Measurements from ENCODE around the gene TRAM2.
A peak's percentile ranks its signal among the peaks of the same experiment; 100 is the strongest.

The TRAM2 gene

GRCh38 chr6:52544602-52545405 lies 32.1 kb downstream of the TRAM2 start:
- no peak for DNase-seq

DNA sequence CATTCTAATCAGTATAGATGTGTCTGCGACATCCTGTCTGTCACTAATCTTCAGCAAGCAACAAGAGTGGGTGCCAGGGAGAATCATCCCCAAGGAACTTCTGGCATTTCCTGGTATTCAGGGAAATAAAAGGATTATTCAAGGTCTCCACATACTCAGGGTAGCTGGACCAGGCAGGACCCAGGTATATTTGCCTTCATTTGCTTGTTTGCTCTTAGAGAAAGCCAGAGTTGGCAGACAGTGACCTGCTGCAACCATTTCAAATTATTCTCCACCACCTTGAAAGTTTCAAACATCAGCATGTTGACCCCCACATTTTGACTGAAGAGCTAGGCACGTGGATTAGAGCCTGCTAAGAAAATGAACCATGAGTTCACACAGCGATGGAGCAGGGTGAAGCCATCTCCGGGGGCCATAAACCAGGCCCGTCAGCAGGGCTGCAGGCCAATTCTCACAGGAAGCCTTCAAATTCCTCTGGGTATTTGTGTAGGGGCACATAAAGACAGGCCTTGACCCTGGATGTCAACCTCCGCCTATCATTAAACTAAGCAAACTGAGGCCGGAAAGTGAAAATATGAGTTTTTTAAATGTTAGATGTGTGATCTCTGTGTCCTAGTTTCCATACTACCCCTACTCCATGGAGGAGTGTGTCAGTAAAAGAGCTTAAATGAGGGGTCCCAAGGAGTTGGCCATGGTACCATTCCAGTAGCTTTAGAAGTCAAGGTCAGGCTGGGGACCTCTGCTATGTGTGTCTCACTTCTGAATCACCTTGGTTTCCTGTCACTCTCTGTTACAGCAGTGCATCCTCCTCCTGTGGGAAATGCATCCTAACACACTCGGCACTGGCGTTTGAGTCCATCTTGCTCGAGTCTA lies 32.9 kb downstream of the TRAM2 start:
- DNase-seq, result no peak

- DNase-seq, result no peak
Measured at GRCh38 chr6:52543262-52543661, 33.6 kb downstream of the TRAM2 start.

DNA sequence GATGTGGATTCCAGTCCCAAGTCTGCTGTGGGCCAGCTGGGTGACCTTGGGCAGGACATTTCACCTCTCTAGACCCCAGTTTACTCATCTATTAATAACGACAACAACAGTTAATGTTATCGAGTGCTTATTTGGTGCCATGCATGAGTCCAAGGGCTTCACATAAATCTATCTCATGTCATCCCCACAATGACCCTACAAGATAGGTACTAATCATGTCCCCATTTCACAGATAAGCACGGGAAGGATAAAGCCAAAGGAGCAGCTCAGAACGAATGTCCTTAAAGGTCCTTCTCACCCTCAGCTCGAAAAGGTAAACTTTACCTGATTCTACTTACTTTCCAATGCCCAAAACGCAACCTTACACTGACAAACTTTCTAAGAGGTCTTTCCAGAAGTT lies 35.7 kb downstream of the TRAM2 start:
- DNase-seq, result no peak

GRCh38 chr6:52540286-52540902 lies 36.5 kb downstream of the TRAM2 start:
- no peak for DNase-seq

DNA sequence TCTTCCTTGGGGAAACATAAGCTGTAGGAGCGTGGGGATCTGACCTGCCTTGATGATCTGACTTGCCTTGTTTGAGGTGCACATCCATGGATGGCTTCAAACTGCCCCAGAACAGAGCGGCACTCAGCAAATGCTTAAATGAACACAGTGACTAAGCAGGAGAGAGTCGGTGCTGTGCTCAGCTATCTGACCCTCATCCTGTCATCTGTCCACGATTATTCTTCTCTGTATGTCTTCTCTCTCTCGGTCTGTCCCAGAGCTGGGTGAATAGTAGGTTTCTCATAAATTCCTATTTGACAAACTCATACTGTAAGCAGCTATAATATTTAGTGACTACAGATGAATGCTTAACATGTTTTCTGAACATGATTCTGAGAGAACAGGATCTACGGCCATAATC lies 37.3 kb downstream of the TRAM2 start:
- DNase-seq, result no peak

DNA sequence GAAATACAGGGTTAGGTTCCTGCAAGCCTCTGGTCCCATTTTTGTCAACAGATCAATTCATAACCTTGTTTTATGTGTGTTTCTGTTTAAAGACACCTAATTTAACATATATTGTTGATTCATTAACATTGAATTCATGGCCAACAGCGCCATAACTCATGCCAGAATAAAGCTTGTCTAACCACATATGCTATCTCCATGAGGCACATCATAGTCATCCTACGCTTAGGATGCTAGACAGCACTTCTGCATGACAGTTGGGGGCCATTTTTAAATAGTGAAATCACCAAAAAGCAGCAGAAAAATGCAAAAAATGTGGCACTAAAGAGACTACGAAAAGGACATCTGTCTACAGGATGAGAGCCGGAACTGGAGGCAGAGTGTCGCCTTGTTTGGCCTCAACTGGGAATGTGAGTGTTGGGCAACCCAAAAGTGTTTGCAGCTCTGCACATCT lies 37.9 kb downstream of the TRAM2 start:
- no peak for DNase-seq

DNA sequence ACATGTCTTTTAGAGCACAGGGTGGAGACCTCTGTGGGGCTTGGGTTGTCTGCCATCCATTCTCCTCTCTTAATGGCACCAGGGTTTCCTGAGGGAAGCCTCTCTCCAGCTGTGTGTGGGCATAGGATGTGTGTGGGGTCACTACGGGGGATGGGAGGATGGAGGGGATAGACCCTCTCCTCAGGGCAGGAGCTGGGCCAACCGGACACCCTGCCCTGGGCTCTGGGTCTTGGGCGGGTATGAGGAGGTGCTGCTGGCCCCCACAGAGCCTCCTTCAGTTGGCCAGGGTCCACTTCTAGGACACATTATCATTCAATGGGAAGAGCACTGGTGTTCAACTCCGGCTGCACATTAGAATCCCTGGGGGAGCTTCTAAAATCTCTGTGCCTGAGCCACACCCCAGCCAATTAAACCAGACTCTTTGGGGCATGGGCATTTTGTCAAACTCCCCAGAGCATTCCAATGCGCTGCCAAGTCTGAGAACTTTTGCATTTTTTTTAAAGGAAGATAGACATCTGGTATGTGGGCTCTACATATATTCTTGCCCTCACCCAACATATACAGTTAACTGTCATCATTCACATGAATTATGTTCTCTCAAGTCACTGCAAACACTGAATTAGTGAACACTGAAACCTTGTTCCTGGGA lies 38.5 kb downstream of the TRAM2 start:
- no peak for DNase-seq

DNA sequence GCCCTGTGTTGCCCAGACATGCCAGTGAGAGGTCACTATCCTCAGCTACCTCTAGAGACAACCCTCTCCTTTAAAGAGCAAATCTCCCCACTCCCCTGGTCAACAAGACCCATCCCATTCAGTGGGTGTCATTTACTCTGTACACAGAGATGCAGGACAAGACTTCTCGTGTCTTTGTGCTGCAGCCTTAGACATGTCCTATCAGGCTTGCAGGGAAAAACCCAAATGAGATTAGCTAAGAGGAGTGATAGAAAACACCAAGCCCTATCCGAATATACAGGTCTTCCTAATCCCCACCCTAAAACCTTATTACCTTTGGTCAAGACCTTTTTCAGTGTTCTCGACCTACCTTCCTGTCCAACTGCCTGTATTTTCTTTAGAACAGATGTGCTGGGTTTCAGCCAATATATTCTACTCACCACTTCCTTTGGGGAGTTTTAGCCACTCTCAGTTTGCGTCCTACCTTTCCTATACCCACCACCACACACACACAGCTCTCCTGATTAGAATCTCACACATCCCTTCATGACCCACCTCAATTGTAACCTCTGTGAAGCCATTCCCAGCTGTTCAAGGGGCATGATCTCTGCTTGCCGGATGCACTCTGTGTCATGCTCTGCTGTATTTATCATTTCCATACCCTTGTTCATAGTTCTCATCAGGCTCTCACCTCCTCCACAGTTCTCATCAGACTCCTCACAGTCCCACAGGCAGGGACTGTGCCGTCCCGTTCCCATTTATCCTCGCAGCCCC lies 39.7 kb downstream of the TRAM2 start:
- peak; percentile 28 for DNase-seq

- no peak for DNase-seq
Measured at GRCh38 chr6:52536424-52536916, 40.4 kb downstream of the TRAM2 start.

DNA sequence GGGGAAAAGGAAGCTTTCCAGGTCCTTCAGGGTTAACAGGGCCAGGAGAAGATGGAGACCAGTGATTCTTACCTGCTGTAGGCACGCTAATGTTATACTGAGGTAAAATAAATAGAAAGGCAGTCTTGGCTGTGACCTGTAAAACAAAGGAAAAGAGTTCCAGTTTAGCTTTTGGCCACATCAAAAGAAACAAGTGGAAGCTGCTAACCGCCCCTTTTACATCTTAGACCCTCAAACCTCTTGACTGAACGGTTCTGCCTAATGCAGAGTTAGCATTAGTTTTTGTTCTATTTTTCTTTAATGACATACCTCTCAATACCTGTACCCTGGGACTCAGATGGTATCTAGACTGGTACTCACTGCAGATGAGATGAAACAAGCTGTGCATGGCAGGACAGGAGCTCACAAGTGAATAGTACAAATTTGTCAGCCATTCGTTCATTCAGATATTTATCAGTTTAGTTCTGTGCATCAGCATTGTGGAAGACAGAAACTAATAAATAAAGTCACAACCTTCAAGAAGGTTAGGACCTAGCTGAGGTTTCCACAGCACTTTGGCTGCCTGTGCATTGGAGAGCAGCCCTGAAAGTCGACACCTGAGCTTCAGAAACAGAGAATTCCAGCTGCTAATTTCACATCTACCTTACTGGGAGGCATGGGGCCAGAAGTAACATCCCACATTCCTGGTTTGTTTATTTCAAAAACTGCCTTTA lies 41.0 kb downstream of the TRAM2 start:
- no peak for DNase-seq

- peak; percentile 63 for DNase-seq
Measured at GRCh38 chr6:52534966-52535390, 41.9 kb downstream of the TRAM2 start.

GRCh38 chr6:52534363-52534762 lies 42.5 kb downstream of the TRAM2 start:
- DNase-seq, result no peak

GRCh38 chr6:52533491-52533890 lies 43.4 kb downstream of the TRAM2 start:
- DNase-seq, result no peak

DNA sequence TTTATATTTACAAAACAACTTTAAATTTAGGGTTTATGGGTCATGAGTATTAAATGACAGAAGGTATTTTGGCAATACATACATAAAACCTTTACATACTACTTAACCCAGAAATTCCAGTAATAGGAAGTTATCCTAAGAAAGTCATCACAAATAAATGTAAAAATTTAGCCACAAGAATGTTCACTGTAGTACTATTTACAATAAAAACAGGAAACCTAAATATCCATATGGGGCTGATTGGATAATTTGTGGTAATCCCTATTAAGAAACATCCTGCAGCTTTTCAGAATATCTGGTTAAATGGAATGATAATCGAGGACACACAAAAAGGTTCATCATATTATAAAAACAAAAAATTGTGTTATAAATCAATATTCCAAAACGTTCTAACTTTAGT lies 44.4 kb downstream of the TRAM2 start:
- DNase-seq, result no peak

- DNase-seq, result no peak
Measured at GRCh38 chr6:52531834-52532233, 45.0 kb downstream of the TRAM2 start.

GRCh38 chr6:52531396-52531795 lies 45.5 kb downstream of the TRAM2 start:
- DNase-seq, result no peak

DNA sequence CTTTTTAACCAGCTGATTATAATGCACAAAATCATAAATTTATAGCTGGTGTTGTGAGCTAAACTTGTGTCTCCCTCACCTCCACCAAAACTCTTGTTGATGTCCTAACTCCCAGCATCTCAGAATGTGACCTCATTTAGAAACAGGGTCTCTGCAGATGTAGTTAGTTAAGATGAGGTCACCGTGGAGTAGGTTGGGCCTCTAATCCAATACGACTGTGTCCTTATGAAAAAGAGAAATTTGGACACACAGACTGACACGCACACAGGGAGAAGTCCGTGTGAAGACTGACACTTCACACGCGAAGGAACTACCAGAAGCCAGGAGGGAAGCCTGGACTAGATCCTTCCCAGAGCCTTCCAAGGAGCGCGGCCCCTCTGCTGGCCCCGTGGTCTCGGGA lies 46.5 kb downstream of the TRAM2 start:
- DNase-seq, result no peak

GRCh38 chr6:52529311-52529710 lies 47.5 kb downstream of the TRAM2 start:
- DNase-seq, result no peak

DNA sequence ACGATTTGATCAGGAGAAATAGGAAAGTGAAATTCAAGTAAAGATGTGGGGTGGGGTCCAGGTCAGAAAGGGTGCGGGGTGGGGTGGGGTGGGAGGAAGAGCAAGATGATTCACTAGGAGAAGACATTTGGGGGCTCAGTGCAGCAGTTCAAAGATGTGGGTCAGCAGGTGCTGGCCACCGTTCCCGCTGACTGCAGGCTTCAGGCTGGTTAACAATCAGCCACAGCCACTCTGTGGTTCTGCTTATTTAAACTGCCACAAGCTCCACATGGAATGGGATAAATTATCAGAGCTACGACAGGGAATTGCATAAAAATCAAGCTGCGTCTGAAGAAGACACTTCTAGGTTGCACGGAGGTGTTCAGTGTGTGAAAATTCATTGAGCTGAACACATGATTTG lies 49.4 kb downstream of the TRAM2 start:
- no peak for DNase-seq

- DNase-seq, result no peak
Measured at GRCh38 chr6:52526634-52527033, 50.2 kb downstream of the TRAM2 start.
